DMS79 (cell line): ENCODE data around the gene BIN1.

Source experiments
- DNase-seq: peaks from one replicate; lab custom pipeline; 2025; lab: John Stamatoyannopoulos, UW

Gene BIN1

GRCh38 chr2:127103243-127104165 is 3.5 kb downstream of the BIN1 start:
- no peak for DNase-seq

DNA sequence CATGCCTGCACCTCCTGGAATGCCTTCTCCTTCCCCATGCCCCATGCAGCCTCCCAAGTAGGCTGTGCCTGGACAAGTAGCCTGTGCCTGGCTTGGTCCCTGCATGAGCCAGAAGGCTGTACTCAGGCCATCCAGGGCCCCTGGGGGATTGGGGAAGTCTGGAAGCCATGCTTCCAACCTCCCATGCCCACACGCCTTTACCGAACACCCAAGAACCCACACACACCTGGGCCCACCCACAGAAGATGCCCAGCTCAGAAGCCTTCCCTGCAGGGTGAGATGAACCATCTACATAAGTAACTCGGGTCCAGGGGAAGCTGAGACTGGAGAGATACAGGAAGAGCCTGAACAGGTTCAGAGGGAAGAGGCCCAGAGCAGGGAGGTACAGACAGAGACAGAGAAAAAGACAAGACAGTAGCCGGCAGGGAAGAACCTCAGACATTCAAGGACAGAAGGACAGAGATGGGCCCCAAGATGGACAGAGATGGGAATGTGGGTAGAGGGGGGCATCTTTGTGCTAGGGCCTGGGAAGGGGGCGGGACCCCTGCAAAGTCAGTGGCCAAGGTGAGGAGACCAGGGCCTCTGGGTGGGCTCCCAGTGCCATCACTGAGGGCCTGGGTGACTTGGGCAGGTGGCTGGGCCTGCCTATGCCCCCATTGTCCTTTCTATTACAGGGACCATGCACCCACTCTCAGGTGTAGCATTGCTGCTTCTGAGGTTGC is 4.3 kb downstream of the BIN1 start:
- no peak for DNase-seq

GRCh38 chr2:127101756-127102477 is 5.0 kb downstream of the BIN1 start:
- no peak for DNase-seq

DNA sequence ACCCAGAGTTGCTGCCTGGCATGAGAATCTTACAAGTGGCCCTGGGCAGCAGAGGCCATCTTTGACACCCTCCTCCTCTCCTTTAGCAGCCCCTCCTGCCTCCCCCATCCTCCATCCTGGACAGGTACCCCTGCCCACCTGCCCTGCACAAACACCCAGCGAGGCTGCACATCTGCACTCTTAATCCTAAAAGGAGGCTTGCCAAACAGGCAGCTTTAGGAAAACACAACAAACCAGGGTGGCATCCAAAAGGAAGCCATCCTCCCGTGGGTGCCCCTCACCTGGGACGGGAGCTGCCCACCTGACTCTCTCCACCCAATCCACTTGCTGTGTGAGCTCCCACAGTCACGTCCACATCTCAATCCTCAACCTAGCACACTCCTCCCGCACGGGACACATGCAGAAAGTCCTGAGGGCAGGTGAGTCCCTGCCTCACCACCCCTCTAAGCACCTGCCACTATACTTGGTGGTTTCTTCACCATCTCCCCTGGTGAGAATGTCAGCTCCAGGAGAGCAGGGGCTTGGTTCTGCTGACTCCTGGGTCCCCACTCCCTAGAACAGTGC is 5.8 kb downstream of the BIN1 start:
- DNase-seq = no peak

- no peak for DNase-seq
These were observed 6.5 kb downstream of the BIN1 start for GRCh38 chr2:127100251-127101047.

DNA sequence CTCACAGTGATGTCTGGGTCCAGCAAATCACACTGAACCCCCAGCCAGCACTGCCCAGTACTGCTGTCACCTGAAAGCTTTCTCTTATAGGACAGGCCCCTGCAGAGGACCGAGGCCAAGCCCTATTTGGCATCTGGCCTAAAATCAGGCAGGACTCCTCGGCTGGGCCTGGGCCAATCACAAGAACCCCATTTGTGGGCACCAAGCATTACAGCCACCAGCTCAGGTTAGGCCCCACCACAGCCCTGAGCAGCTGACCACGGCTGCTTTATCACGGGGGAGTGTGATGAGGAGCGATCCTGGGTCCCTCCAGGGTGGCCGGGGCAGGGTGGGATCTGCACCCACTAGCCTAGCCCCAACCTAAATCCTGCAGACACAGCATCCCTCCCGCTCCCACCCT is 8.2 kb downstream of the BIN1 start:
- no peak for DNase-seq

DNA sequence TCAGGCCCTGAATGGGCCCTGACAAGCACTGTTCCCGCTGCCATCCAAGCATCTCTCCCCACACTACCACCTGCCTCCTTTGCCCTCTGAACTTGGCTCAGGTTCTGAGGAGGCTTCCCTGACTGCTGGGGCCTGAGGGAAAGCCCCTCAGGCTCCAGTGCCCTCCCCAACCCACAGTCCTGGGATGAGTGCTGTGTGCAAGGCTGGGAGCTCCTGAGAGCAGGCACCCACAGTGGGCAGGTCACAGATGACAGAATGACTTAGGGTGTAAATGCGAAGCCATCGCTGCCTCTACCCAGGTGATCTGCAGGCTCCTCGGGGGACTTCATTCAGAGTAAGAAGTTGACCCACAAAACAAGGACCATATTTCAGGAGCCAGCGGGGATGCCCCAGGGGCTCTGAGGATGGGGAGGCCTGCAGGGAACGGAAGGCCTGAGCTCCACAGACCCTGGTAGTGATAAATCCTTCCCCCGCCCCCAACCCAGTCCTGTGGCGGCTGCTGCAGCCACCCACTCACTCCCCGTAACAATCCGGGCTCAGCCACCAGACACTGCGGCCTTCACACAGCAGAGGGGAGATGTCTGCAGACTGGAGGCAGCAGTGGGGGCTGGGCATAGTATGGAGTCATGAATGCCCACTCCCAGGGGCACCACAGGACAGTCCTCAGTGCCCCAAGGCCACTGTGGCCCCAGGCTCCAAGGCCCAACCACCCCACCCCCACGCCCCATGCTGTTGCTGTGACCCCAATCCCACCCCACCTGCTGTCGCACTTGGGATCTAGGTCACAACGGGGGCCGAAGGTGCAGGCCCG is 8.9 kb downstream of the BIN1 start:
- no peak for DNase-seq

DNA sequence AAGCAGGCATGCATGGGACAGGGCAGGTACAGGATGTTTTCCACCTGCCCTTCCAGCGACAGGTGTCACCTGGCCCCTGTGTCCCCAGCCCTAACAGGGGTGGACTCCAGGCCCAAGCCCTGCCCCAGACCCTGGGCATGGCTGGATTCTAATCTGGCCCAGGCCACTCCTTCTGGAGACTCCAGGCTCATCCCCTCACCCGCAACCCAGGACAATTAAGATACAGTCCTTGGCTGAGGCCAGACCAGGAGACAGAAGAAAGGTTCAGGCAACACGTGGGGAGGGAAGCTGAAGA is 9.5 kb downstream of the BIN1 start:
- DNase-seq = no peak

DNA sequence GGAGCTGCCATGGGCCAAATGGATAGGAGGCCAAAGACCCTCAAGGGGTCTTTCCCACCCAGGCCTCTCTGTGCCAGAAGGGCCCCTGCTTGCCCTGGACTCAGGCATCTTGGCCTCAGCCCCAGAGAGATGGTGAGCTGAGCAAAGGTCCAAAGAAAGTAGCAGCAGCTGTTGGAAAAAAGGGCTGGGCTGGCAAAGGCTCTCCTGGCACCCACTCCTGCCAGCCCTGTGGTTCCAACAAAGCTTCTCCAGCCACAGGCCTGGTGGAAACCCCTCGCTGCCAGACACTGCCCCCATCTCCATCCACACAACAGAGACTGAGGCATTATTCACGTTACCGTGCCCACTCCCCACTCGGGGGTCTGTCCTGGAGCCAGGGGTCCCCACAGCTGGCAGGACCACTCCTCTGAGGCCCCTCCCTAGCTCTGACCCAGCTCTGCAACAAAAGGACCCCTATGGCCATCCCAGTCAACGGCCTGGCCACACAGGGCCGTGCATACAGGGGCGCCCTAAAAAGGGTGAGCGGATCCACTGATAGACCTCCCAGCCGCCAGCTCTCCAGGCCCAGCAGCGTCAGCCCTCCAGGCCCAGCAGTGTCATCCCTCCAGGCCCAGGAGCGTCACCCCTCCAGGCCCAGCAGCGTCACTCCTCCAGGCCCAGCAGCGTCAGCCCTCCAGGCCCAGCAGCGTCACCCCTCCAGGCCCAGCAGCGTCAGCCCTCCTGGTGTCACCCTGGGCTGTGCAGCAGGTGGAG is 10.1 kb downstream of the BIN1 start:
- no peak for DNase-seq

DNA sequence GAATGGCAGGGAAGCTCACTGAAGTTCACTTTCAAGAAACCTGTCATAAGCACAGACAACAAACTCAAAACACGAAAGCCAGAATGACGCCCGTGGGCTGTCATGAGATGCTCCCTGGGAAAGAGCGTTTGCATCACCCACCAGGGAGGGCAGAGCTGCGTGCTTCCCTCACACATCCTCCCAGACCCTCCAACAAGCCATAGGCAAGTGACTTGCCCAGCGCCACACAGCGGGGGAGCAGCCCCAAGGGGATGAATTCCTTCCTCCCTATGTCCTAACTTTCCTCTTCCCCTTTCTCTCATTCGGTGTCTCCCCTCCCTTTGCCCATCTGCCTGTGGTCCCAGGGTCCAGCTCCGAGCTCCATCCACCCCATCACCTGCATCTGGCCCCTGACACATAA is 10.7 kb downstream of the BIN1 start:
- DNase-seq = no peak

- no peak for DNase-seq
These were observed 11.2 kb downstream of the BIN1 start for GRCh38 chr2:127095784-127096183.

DNA sequence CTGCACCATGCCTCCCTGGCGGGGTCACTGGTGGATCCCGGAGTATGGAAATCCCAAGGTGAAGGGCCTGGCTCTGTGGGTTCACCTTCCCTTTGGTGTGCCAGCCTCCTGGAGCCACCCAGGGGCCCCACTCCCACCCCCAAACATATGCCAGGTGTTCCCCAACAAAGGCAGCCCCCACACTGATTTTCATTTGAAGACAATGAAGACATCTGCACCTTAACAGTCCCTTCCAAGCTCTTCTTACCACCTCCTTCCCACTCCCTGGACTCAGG is 11.7 kb downstream of the BIN1 start:
- DNase-seq = no peak

- no peak for DNase-seq
These were observed 12.2 kb downstream of the BIN1 start for GRCh38 chr2:127094509-127095366.

DNA sequence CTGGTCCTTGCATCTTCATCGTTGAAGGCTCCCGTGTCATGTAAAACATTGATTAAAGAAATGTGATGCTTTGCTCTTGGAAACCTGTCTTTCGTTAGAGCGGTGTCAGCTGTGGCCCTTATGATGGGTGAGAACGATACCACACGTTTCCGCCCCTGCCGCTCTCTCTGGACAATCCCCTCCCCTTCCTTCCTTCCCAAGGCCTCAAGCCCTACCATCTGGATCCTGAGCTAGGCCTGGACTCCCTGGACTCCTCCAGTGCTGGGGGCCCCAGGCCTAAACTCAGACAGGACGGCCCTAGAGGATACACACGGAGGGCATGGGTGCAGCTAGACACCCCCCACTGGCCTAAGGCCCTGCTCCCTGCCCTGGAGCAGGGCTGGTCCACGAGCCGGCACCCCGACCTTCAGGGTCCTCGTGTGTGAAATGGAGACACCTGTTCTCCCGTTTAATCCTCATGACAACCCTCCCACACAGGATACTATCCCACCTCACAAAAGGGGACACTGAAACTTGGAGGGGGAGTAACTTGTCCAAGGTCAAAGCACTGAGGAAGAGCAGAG is 13.2 kb downstream of the BIN1 start:
- DNase-seq = no peak

DNA sequence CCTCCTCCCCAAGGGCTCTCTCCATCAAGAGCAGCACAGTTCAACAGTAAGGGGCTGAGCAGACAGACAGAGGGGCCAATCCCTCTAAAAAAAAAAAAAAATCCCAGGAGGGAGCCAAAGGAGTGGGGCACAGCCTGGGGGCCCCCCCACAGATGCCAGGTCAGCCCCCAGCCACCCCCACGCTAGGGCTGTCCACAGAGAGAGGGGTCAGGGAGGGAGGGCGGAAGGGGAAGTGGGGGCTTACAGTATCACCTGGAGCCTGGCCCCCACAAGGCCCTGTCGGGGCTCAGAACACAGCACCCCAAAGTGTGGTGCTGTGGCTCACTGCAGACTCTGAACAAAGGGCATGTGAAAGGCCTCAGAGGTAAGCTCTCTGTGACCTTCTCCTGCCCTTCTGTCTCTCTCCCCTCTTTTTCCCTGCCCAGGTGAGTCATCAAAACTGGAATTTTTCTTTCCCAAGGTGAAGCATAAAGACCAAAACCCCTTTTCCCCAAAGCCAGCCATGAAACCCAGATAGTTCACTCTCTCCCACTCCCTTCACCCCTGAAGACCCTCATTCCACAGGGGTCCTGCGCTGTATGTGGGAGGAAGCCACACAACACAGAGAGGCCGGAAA is 13.9 kb downstream of the BIN1 start:
- no peak for DNase-seq

DNA sequence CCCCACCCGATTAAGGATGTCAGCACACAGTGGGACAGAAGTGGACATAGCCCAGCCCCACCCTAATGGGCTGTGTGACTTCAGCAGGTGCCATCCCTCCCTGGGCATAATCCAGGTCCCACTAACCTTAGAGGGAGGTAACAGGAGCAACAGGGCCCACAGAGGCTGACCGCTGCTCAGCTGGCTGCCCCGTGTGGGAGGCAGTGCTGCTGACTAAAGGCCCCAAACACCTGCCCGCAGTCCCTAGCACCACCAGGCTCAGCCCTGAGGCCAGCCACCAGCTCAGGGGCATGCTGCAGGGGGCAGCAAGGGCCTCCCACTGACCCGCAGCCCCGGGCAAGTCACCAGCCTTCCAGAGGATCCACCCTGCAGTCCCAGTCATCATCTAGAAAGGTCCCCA is 14.6 kb downstream of the BIN1 start:
- DNase-seq = no peak

DNA sequence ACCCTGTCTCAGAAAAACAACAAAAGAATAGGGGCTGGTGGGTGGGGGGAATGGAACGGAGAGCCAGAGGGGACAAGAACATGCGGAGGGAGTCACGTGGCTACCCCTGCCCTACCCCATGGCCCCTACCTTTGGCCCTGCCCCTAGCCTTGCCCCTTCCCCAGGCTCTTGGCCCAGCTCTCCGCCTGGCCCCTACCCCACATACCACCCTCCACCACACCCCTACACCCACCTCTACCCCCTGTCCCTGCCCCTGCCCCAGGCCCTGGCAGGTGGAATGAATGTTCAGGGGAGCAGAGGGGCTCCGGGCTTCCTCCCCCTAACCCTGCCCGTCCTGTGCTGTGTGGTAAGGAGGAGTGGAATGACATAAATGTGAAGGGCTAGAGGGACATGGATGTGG is 15.1 kb downstream of the BIN1 start:
- no peak for DNase-seq

DNA sequence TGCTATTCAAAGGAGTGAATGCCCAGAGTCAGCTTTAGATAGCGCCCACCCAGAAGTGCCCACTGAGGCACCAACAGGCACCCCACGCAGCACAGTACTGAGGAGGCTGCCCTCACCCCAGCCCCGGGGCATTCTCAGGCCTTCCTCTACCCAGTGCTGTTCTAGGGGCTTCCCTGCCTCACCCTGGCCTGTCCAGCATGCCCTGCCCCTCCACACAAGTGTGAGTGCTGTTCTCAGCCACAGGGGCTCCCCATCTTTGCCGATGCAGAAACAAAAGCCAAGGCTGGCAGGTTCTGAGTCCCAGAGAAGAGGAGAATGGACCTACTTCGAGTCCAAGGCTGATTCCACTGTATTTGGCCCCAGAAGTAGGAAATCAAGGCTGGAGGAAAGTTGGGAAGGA is 15.8 kb downstream of the BIN1 start:
- DNase-seq = no peak
